ENCODE results near the gene LILRB1. TPM values are rescaled to one million over a fixed set of nuclear protein-coding genes. Genes with fewer than 3 reads are reported as not detected.
A peak's percentile ranks its signal among the peaks of the same experiment; 100 is the strongest.
"Not testable (repeated sequence)": the region's sequence is repeated elsewhere in the genome, so short reads cannot be mapped to it uniquely, and the experiment has no call there.

LILRB1 gene
- total RNA-seq, 1 experiment from 2014 or later: not detected

DNA sequence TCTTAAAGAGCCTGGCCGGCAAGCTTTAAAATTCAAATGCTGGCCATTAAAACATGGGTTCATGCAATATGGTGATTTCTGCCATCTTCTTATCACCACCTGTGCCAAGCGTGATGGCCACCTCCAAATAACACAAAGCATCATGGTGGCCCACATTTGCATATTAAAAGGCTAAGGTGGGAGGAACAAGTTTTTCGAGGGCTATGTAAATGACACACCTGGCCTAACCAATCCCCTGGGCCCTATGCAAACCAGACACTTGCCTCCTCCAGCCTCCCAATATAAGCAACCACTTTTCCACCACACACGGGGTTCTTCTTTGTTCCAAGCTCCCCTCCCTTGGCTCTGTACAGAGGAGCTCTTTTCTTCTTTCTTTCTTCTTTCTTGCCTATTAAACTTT lies 46.9 kb downstream of the LILRB1 start:
- no peak overlapping the region for H2AFZ ChIP-seq
- H3F3A ChIP-seq (ENCODE audit: insufficient read depth, low read depth): no peaks in the 10 kb centered on the region
- H3K4me1 ChIP-seq (replicated peaks; ENCODE audit: insufficient read depth): no peaks in the 10 kb centered on the region
- H3K9me3 ChIP-seq (ENCODE audit: insufficient read depth, low read depth): no peaks in the 10 kb centered on the region; the same call in 1 of the 2 replicates
- no peak for TF ChIP-seq EZH2 (IDR thresholded peaks at IDR 0.05; ENCODE audit: low read depth)
- TF ChIP-seq, protein P1, sequence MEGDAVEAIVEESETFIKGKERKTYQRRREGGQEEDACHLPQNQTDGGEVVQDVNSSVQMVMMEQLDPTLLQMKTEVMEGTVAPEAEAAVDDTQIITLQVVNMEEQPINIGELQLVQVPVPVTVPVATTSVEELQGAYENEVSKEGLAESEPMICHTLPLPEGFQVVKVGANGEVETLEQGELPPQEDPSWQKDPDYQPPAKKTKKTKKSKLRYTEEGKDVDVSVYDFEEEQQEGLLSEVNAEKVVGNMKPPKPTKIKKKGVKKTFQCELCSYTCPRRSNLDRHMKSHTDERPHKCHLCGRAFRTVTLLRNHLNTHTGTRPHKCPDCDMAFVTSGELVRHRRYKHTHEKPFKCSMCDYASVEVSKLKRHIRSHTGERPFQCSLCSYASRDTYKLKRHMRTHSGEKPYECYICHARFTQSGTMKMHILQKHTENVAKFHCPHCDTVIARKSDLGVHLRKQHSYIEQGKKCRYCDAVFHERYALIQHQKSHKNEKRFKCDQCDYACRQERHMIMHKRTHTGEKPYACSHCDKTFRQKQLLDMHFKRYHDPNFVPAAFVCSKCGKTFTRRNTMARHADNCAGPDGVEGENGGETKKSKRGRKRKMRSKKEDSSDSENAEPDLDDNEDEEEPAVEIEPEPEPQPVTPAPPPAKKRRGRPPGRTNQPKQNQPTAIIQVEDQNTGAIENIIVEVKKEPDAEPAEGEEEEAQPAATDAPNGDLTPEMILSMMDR (conservative IDR thresholded peaks at IDR 0.05): no peak
- DNase-seq: no peak
- no TSS peak for BruUV-seq (replicated peaks)
- H3K27ac ChIP-seq: no peak overlapping the region
- ChIA-PET CTCF (no interaction called here), POLR2A (ENCODE audit: unreplicated experiment) (no interaction called here)
- peaks cover 41% of the 10 kb centered on the region for H3K27me3 ChIP-seq (ENCODE audit: insufficient read depth, low read depth)
- H4K20me1 ChIP-seq (ENCODE audit: insufficient read depth): no peaks in the 10 kb centered on the region
- intact Hi-C loops (cut with micrococcal nuclease; ENCODE audit: unreplicated experiment): loop anchor here (10.0 kb wide), 1 partner anchor 488 kb away; the partner anchor contains the start of gene DNAAF3
- no peaks in the 10 kb centered on the region for H3K79me2 ChIP-seq (ENCODE audit: low read depth)
- no peaks in the 10 kb centered on the region for H3K9me2 ChIP-seq (ENCODE audit: insufficient read depth)
- H3K4me2 ChIP-seq: no peak overlapping the region
- H3K4me3 ChIP-seq: no peak overlapping the region
- H3K36me3 ChIP-seq (ENCODE audit: low read depth): no peaks in the 10 kb centered on the region

DNA sequence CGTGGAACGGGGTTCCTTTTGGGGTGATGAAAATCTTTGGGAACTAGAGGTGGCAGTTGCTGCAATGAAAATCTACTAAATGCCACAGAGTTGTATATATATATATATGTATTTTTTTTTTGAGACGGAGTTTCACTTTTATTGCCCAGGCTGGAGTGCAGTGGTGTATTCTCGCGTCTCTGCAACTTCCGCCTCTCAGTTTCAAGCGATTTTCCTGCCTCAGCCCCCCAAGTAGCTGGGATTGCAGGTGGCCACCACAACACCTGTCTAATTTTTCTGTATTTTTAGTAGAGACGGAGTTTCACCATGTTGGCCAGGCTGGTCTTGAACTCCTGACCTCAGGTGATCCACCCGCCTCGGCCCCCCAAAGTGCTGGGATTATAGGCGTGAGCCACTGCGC lies 51.3 kb downstream of the LILRB1 start:
- H4K20me1 ChIP-seq (ENCODE audit: insufficient read depth); H3K4me1 ChIP-seq (replicated peaks; ENCODE audit: insufficient read depth); H3K36me3 ChIP-seq (ENCODE audit: low read depth); H3K9me3 ChIP-seq (ENCODE audit: insufficient read depth, low read depth); H2AFZ ChIP-seq; BruUV-seq (replicated peaks); H3K4me3 ChIP-seq; intact Hi-C loops (cut with micrococcal nuclease; ENCODE audit: unreplicated experiment); H3K9me2 ChIP-seq (ENCODE audit: insufficient read depth); CTCF ChIA-PET; H3K79me2 ChIP-seq (ENCODE audit: low read depth); POLR2A ChIA-PET (ENCODE audit: unreplicated experiment); H3F3A ChIP-seq (ENCODE audit: insufficient read depth, low read depth); DNase-seq; H3K27ac ChIP-seq; H3K4me2 ChIP-seq: not testable (repeated sequence)
- peaks cover 48% of the 10 kb centered on the region for H3K27me3 ChIP-seq (ENCODE audit: insufficient read depth, low read depth)

DNA sequence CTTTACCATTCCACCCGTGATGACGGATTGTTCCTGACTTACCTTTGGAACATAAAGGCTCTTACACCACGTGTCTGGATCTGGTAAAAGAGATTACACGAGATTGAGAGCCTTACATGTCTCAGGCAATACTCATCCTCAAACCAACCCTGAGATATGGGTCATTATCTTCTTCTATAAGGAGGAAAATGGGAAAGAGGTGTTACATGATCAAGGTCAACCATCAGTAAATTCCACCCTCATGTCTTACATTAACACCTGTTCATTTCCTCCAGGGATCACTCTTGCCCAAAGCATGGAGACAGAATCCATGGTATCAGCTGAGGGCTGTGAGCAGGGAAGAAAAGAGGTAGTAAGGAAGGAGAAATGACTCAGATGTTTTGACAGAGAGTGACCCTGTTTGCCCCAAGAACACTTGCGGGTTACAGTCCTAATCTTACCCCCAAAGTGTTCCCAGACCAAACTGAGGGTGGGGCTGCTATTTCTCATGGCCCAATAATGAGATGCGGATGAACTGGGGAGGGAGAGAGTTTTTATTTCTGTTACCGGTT lies 52.1 kb downstream of the LILRB1 start:
- CTCF ChIA-PET: no interaction called here

More for the DNA sequence above, 52.1 kb downstream of the LILRB1 start:
- no peak overlapping the region for H3K27ac ChIP-seq
- no peaks in the 10 kb centered on the region for H3K9me3 ChIP-seq (ENCODE audit: insufficient read depth, low read depth)
- BruUV-seq (replicated peaks): no TSS peak
- H2AFZ ChIP-seq: no peak overlapping the region
- POLR2A ChIA-PET (ENCODE audit: unreplicated experiment): no interaction called here
- no peaks in the 10 kb centered on the region for H3K36me3 ChIP-seq (ENCODE audit: low read depth)
- H3K27me3 ChIP-seq (ENCODE audit: insufficient read depth, low read depth): peaks cover 48% of the 10 kb centered on the region
- DNase-seq: peak in 1 of 2 experiments; percentile 8
- H3K4me3 ChIP-seq: no peak overlapping the region
- no peak for TF ChIP-seq EZH2 (IDR thresholded peaks at IDR 0.05; ENCODE audit: low read depth)
- TF ChIP-seq, protein P1 (conservative IDR thresholded peaks at IDR 0.05): no peak
- H3K4me2 ChIP-seq: no peak overlapping the region
- H3K9me2 ChIP-seq (ENCODE audit: insufficient read depth): no peaks in the 10 kb centered on the region
- intact Hi-C loops (cut with micrococcal nuclease; ENCODE audit: unreplicated experiment): no loop called here
- no peaks in the 10 kb centered on the region for H3F3A ChIP-seq (ENCODE audit: insufficient read depth, low read depth)
- no peaks in the 10 kb centered on the region for H3K4me1 ChIP-seq (replicated peaks; ENCODE audit: insufficient read depth)
- no peaks in the 10 kb centered on the region for H3K79me2 ChIP-seq (ENCODE audit: low read depth)
- H4K20me1 ChIP-seq (ENCODE audit: insufficient read depth): no peaks in the 10 kb centered on the region

Data from PC-9 (cell line).